Smooth muscle cell (in vitro differentiated cells): Measurements from ENCODE around the gene CDC34. TPM values are rescaled to one million over a fixed set of nuclear protein-coding genes. Genes with fewer than 3 reads are reported as not detected.

ENCODE experiments used
- DNase-seq: peaks from one replicate; lab custom pipeline; 2025; ENCODE audit not compliant: unreplicated experiment; lab: John Stamatoyannopoulos, UW
- H2AFZ ChIP-seq: fragments of 200-600 bp; sonication (generic); 2 replicates; pipeline ENCODE4 v1.6.0; 2016; ENCODE audit warnings: antibody characterized with exemption, low read depth, mild to moderate bottlenecking
- H3F3A ChIP-seq: fragments of 200-600 bp; sonication (generic); 2 replicates; pipeline ENCODE4 v1.6.0; 2017; ENCODE audit warnings: antibody characterized with exemption, low read depth
- H3K27ac ChIP-seq: fragments of 200-600 bp; sonication (generic); 2 replicates; pipeline ENCODE4 v1.5.1; 2016; ENCODE audit warnings: low read depth, mild to moderate bottlenecking
- H3K27me3 ChIP-seq: fragments of 200-600 bp; sonication (generic); 2 replicates; pipeline ENCODE4 v1.6.1; 2016; ENCODE audit warnings: low read depth, mild to moderate bottlenecking
- H3K36me3 ChIP-seq: fragments of 200-600 bp; sonication (generic); 2 replicates; pipeline ENCODE4 v1.5.1; 2016; ENCODE audit warnings: low read depth
- H3K4me1 ChIP-seq: fragments of 200-600 bp; sonication (generic); 2 replicates; pipeline ENCODE4 v1.5.1; 2016; ENCODE audit warnings: low read depth
- H3K4me2 ChIP-seq: fragments of 200-600 bp; sonication (generic); 2 replicates; pipeline ENCODE4 v1.6.0; 2016; ENCODE audit warnings: mild to moderate bottlenecking
- H3K4me3 ChIP-seq: fragments of 200-600 bp; sonication (generic); 2 replicates; pipeline ENCODE4 v1.5.1; 2016; ENCODE audit warnings: mild to moderate bottlenecking
- H3K79me2 ChIP-seq: fragments of 200-600 bp; sonication (generic); 2 replicates; pipeline ENCODE4 v1.6.0; 2016; ENCODE audit warnings: low read depth, mild to moderate bottlenecking
- H3K9ac ChIP-seq: fragments of 200-600 bp; sonication (generic); 2 replicates; pipeline ENCODE4 v1.6.0; 2016; ENCODE audit warnings: low read depth
- H3K9me3 ChIP-seq: fragments of 200-600 bp; sonication (generic); replicated peaks from 2 replicates; pipeline ENCODE4 v1.5.1; 2016; ENCODE audit warnings: low read depth
- H4K20me1 ChIP-seq: fragments of 200-600 bp; sonication (generic); 2 replicates; pipeline ENCODE4 v1.6.0; 2016; ENCODE audit warnings: low read depth
- WGBS: methylation state at CpG from one replicate; pipeline ENCODE4 v1.1.7; 2016; ENCODE audit warnings: low lambda C conversion rate; 5-methylcytosine and 5-hydroxymethylcytosine counted together
- polyA plus RNA-seq: library from polyadenylated mRNA; unstranded; fragments of >200 nt; fragmentation: Nextera tagmentation; extraction: Ambion mirVana; gene quantifications from 2 replicates; pipeline ENCODE4 v1.2.1, GENCODE V29; 2016
- total RNA-seq: library from RNA; depleted of rRNA; stranded (reverse); fragments of >200 nt; gene quantifications from 2 replicates; pipeline ENCODE4 v1.2.3, GENCODE V29; 2014
- TF ChIP-seq, protein P1 (sequence below): fragments of 200-600 bp; sonication (generic); IDR thresholded peaks from 2 replicates; pipeline ENCODE4 v1.5.1; 2017; ENCODE audit warnings: borderline replicate concordance, mild to moderate bottlenecking, antibody characterized with exemption; ENCODE audit not compliant: insufficient read depth, poor library complexity, severe bottlenecking

Gene CDC34
- total and polyA plus RNA-seq, 2 experiments from 2014 or later = 67.7 to 151 TPM

GRCh38 chr19:579842-580155 lies 48.2 kb downstream of the CDC34 start:
- H3K27ac ChIP-seq = no peak overlapping the region
- WGBS = 91% methylated on average over 11 of the region's 11 CpGs
- H2AFZ ChIP-seq = no peak overlapping the region
- DNase-seq = no peak
- no peak overlapping the region for H3K4me2 ChIP-seq
- H3K9me3 ChIP-seq = no peaks in the 10 kb centered on the region
- H3K9ac ChIP-seq = no peak overlapping the region
- no peaks in the 10 kb centered on the region for H3K27me3 ChIP-seq
- no peaks in the 10 kb centered on the region for H3K36me3 ChIP-seq
- H3F3A ChIP-seq = no peaks in the 10 kb centered on the region
- TF ChIP-seq, protein P1, sequence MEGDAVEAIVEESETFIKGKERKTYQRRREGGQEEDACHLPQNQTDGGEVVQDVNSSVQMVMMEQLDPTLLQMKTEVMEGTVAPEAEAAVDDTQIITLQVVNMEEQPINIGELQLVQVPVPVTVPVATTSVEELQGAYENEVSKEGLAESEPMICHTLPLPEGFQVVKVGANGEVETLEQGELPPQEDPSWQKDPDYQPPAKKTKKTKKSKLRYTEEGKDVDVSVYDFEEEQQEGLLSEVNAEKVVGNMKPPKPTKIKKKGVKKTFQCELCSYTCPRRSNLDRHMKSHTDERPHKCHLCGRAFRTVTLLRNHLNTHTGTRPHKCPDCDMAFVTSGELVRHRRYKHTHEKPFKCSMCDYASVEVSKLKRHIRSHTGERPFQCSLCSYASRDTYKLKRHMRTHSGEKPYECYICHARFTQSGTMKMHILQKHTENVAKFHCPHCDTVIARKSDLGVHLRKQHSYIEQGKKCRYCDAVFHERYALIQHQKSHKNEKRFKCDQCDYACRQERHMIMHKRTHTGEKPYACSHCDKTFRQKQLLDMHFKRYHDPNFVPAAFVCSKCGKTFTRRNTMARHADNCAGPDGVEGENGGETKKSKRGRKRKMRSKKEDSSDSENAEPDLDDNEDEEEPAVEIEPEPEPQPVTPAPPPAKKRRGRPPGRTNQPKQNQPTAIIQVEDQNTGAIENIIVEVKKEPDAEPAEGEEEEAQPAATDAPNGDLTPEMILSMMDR = no peak
- peaks cover 98% of the 10 kb centered on the region for H4K20me1 ChIP-seq
- H3K4me1 ChIP-seq = peaks cover 13% of the 10 kb centered on the region
- peaks cover 58% of the 10 kb centered on the region for H3K79me2 ChIP-seq
- no peak overlapping the region for H3K4me3 ChIP-seq

DNA sequence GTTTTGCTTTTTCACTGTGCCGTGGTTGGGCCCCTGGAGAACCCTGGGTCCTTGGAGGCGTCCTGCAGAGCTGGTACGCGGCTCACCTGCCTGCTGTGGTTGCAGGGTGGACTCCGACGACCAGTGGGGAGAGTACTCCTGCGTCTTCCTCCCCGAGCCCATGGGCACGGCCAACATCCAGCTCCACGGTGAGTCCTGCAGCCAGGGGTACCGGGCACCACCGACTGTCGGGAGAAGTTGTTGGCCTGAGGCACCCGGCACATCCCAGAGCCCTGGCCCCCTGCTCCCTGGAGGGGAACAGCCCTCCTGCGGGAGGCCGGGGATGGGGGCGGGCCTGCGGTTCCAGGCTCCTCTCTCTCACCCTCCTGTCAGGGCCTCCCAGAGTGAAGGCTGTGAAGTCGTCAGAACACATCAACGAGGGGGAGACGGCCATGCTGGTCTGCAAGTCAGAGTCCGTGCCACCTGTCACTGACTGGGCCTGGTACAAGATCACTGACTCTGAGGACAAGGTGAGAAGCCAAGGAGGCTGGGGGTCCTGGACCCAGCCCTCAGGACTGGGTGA lies 48.8 kb downstream of the CDC34 start:
- Histone ChIP-seq H3K4me3 (no peak overlapping the region), H3K9me3 (no peaks in the 10 kb centered on the region), H3F3A (no peaks in the 10 kb centered on the region), H2AFZ (no peak overlapping the region), H3K79me2 (peaks cover 52% of the 10 kb centered on the region), H4K20me1 (peaks cover 93% of the 10 kb centered on the region), H3K9ac (no peak overlapping the region), H3K4me1 (peaks cover 7% of the 10 kb centered on the region), H3K4me2 (no peak overlapping the region), H3K27me3 (no peaks in the 10 kb centered on the region), H3K36me3 (no peaks in the 10 kb centered on the region), H3K27ac (no peak overlapping the region)
- no peak for DNase-seq
- TF ChIP-seq, protein P1 = no peak
- 94% methylated on average over 22 of the region's 22 CpGs for WGBS

DNA sequence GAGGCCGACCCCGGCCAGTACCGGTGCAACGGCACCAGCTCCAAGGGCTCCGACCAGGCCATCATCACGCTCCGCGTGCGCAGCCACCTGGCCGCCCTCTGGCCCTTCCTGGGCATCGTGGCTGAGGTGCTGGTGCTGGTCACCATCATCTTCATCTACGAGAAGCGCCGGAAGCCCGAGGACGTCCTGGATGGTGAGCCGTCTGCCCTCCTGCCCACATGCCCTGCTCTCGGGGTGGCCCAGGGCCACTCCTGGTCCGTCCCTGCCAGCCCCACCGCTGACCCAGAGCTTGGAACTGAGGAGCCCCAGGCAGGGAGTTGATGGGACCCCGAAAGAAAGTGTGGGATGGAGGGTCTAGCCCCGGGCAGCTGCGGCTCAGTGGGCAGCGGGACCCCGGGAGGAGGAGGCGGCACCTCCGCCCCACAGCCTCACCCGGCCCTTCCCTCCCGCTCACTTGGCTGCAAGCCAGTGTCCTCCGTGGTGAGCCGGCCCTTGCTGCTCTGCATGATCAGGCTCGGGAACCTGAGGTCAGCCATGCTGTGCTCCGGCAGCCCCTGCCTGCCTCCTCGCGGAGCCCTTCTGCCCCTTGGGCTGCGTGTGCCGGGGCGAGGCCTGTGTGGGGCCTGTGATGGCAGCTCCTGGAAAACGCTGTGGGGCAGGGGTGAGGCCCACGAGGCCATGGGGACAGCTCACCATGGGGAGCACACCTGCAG lies 50.0 kb downstream of the CDC34 start:
- Histone ChIP-seq H4K20me1 (peaks cover 81% of the 10 kb centered on the region), H3K4me2 (no peak overlapping the region), H3K9ac (no peak overlapping the region), H3K9me3 (no peaks in the 10 kb centered on the region), H3K27ac (no peak overlapping the region), H2AFZ (no peak overlapping the region), H3K4me1 (no peaks in the 10 kb centered on the region), H3K79me2 (peaks cover 40% of the 10 kb centered on the region), H3F3A (no peaks in the 10 kb centered on the region), H3K36me3 (no peaks in the 10 kb centered on the region), H3K4me3 (no peak overlapping the region), H3K27me3 (no peaks in the 10 kb centered on the region)
- WGBS = 94% methylated on average over 40 of the region's 40 CpGs
- TF ChIP-seq, protein P1 = no peak
- DNase-seq = no peak
